ENCODE results near the gene GFOD1. TPM values are rescaled to one million over a fixed set of nuclear protein-coding genes. Genes with fewer than 3 reads are reported as not detected.

The GFOD1 gene
- total and polyA plus RNA-seq, 2 of the 4 experiments (the other 2 are of a cell fraction) = 1.8 to 3.4 TPM

- WGBS, 2 experiments (ENCODE audit: extremely low coverage in 2 of 2, insufficient read length in 1 of 2) = 88% methylated on average over 8 of the region's 8 CpGs; no CpG with 5 or more reads in 1 of the 2 experiments
- Histone ChIP-seq H3K23ac (ENCODE audit: low read depth, low read length) (no peak overlapping the region), H3K79me1 (ENCODE audit: low read depth in 1 of 2, low read length in 2 of 2) (peaks cover 3 to 28% of the 10 kb centered on the region in 2 experiments), H3K9me3 (ENCODE audit: control insufficient read depth, insufficient read depth, low read length) (no peaks in the 10 kb centered on the region), H3K9me1 (ENCODE audit: insufficient read depth, low read length) (peaks cover 3% of the 10 kb centered on the region), H2AK5ac (ENCODE audit: low read depth, low read length) (no peak overlapping the region), H4K5ac (ENCODE audit: low read depth, low read length) (no peak overlapping the region), H2BK5ac (ENCODE audit: low read depth, low read length, poor library complexity, severe bottlenecking) (no peak overlapping the region), H2AK9ac (replicated peaks; ENCODE audit: low read depth, low read length, poor library complexity) (no peak overlapping the region), H3K4me1 (ENCODE audit: control insufficient read depth, insufficient read depth, low read length) (peaks cover 6% of the 10 kb centered on the region), H3K36me3 (ENCODE audit: control insufficient read depth, insufficient read depth, low read length) (no peaks in the 10 kb centered on the region), H2BK120ac (ENCODE audit: low read depth, low read length) (no peak overlapping the region), H3K4me3 (ENCODE audit: insufficient read depth, low read depth, low read length) (no peak overlapping the region), H3K27me3 (ENCODE audit: control insufficient read depth, insufficient read depth, low read length) (no peaks in the 10 kb centered on the region), H2AFZ (replicated peaks; ENCODE audit: low read length, poor library complexity) (peak overlapping the region; percentile 93), H4K20me1 (ENCODE audit: insufficient read depth, low read length) (no peaks in the 10 kb centered on the region; the same call in 1 of the 2 replicates), H2BK20ac (ENCODE audit: low read depth, low read length) (no peak overlapping the region), H3K27ac (ENCODE audit: insufficient read depth, low read length) (no peak overlapping the region), H3K4me2 (ENCODE audit: low read depth, low read length) (no peak overlapping the region), H3K56ac (ENCODE audit: extremely low read depth, insufficient read depth, low read length) (no peak overlapping the region), H4K91ac (ENCODE audit: insufficient read depth, low read depth, low read length) (no peak overlapping the region), H3K9ac (ENCODE audit: low read depth, low read length) (no peak overlapping the region), H3K14ac (replicated peaks; ENCODE audit: low read depth, low read length) (no peak overlapping the region), H4K8ac (ENCODE audit: low read depth in 2 of 2, low read length in 2 of 2) (no peak overlapping the region), H2BK15ac (ENCODE audit: low read depth, low read length) (no peak overlapping the region), H3K4ac (ENCODE audit: low read depth, low read length) (no peak overlapping the region), H3K18ac (ENCODE audit: low read depth, low read length) (no peak overlapping the region)
- ChIA-PET POLR2A (ENCODE audit: unreplicated experiment) (no interaction called here), CTCF (no interaction called here)
- ATAC-seq (ENCODE audit: low read depth) (no peak), DNase-seq (no peak)
- TF ChIP-seq CTCF (conservative IDR thresholded peaks at IDR 0.05; ENCODE audit: low read depth, low read length) = no peak
- no peak for TF ChIP-seq CEBPB (IDR thresholded peaks at IDR 0.05; ENCODE audit: low read depth, low read length)
- no peak for TF ChIP-seq USF2 (IDR thresholded peaks at IDR 0.05; ENCODE audit: low read depth, low read length)
- no peak for TF ChIP-seq NFE2L2 (IDR thresholded peaks at IDR 0.05; ENCODE audit: low read depth, low read length)
- TF ChIP-seq POLR2A (IDR thresholded peaks at IDR 0.05; ENCODE audit: low read depth, low read length) = no peak
- TF ChIP-seq RFX5 (IDR thresholded peaks at IDR 0.05; ENCODE audit: low read depth, low read length) = no peak
- no peak for TF ChIP-seq RCOR1 (IDR thresholded peaks at IDR 0.05; ENCODE audit: insufficient replicate concordance, low read length)
- TF ChIP-seq CHD1 (IDR thresholded peaks at IDR 0.05; ENCODE audit: low read depth, low read length) = no peak
- TF ChIP-seq BHLHE40 (IDR thresholded peaks at IDR 0.05; ENCODE audit: low read depth, low read length) = no peak
- dilution Hi-C loops (cut with HindIII; ENCODE audit: low sequenced_read_pairs, unreplicated experiment) = no loop called here
- in situ Hi-C loops (cut with MboI; ENCODE audit: low sequenced_read_pairs) = no loop called here
- intact Hi-C loops (cut with micrococcal nuclease) = no loop called here
- BruUV-seq (replicated peaks) = no TSS peak
Measured at GRCh38 chr6:13488896-13489237, 1.5 kb upstream of the GFOD1 start.
